NCI-H345 (cell line): ENCODE results near the gene KATNAL1.
A peak's percentile ranks its signal among the peaks of the same experiment; 100 is the strongest.

Experiments
- DNase-seq: peaks from one replicate; lab custom pipeline; 2025; lab: John Stamatoyannopoulos, UW

Gene KATNAL1

GRCh38 chr13:30307194-30307970 is at the start of gene KATNAL1:
Gene KATNAL1, minus strand, starts transcription at chr13:30307551. Its CDS starts 23,774 bp downstream, at chr13:30283777.
- peak; percentile 83 for DNase-seq

- DNase-seq, result no peak
These were observed 48.5 kb upstream of the KATNAL1 start for GRCh38 chr13:30355839-30356238.

- no peak for DNase-seq
These were observed 48.0 kb upstream of the KATNAL1 start for GRCh38 chr13:30355384-30355699.

GRCh38 chr13:30354493-30355383 is 47.4 kb upstream of the KATNAL1 start:
- DNase-seq, result no peak

GRCh38 chr13:30353471-30354215 is 46.3 kb upstream of the KATNAL1 start:
- DNase-seq, result no peak

- no peak for DNase-seq
These were observed 45.7 kb upstream of the KATNAL1 start for GRCh38 chr13:30353060-30353459.

- no peak for DNase-seq
These were observed 44.8 kb upstream of the KATNAL1 start for GRCh38 chr13:30352121-30352520.

- no peak for DNase-seq
These were observed 39.4 kb upstream of the KATNAL1 start for GRCh38 chr13:30346789-30347167.

GRCh38 chr13:30346153-30346788 is 38.9 kb upstream of the KATNAL1 start:
- no peak for DNase-seq

GRCh38 chr13:30345426-30346100 is 38.2 kb upstream of the KATNAL1 start:
- DNase-seq, result no peak

- DNase-seq, result peak; percentile 57
These were observed 34.6 kb upstream of the KATNAL1 start for GRCh38 chr13:30341815-30342570.

GRCh38 chr13:30340331-30341250 is 33.2 kb upstream of the KATNAL1 start:
- DNase-seq, result no peak

GRCh38 chr13:30339738-30340330 is 32.5 kb upstream of the KATNAL1 start:
- no peak for DNase-seq

- no peak for DNase-seq
These were observed 31.6 kb upstream of the KATNAL1 start for GRCh38 chr13:30338952-30339351.

- DNase-seq, result no peak
These were observed 31.0 kb upstream of the KATNAL1 start for GRCh38 chr13:30338331-30338851.

- DNase-seq, result no peak
These were observed 29.8 kb upstream of the KATNAL1 start for GRCh38 chr13:30337061-30337610.

GRCh38 chr13:30334663-30335386 is 27.5 kb upstream of the KATNAL1 start:
- peak; percentile 36 for DNase-seq

- DNase-seq, result no peak
These were observed 26.3 kb upstream of the KATNAL1 start for GRCh38 chr13:30333616-30334015.
